Measurements from ENCODE around the gene SHOC2.

- TF ChIP-seq CTCF (conservative IDR thresholded peaks at IDR 0.05 in 1 of 2, IDR thresholded peaks at IDR 0.05 in 1 of 2; ENCODE audit: low read depth in 1 of 2, low read length in 2 of 2) = no peak
- TF ChIP-seq EZH2 (IDR thresholded peaks at IDR 0.05; ENCODE audit: low read length, missing control alignments) = no peak
Measured at GRCh38 chr10:110892602-110893288, 26.7 kb upstream of the SHOC2 start.
